Fibroblast of pulmonary artery (primary cell): Measurements from ENCODE around the gene GABRR1.

Source experiments
- DNase-seq: peaks from one replicate; pipeline ENCODE4 v3.0.0-alpha.2; 2010; ENCODE audit warnings: low read depth
- H3K4me3 ChIP-seq: replicated peaks from 2 replicates; pipeline ENCODE4 v1.5.1; 2011; ENCODE audit warnings: low read depth, mild to moderate bottlenecking, control low read depth, low read length, moderate library complexity
- CTCF ChIP-seq: IDR thresholded peaks from 2 replicates; pipeline ENCODE4 v1.5.1; 2011; ENCODE audit warnings: mild to moderate bottlenecking, control low read depth, low read length, inconsistent platforms; ENCODE audit errors: missing control alignments

The GABRR1 gene

GRCh38 chr6:89190741-89191140 lies 26.4 kb downstream of the GABRR1 start:
- H3K4me3 ChIP-seq, result no peak overlapping the region
- TF ChIP-seq CTCF, result no peak
- no peak for DNase-seq

- DNase-seq, result no peak
- TF ChIP-seq CTCF, result no peak
- H3K4me3 ChIP-seq, result no peak overlapping the region
These were observed 29.7 kb downstream of the GABRR1 start for GRCh38 chr6:89187504-89187903.

- no peak for DNase-seq
- H3K4me3 ChIP-seq, result no peak overlapping the region
- TF ChIP-seq CTCF, result no peak
These were observed 30.4 kb downstream of the GABRR1 start for GRCh38 chr6:89186762-89187161.

- no peak overlapping the region for H3K4me3 ChIP-seq
- DNase-seq, result no peak
- TF ChIP-seq CTCF, result no peak
These were observed 32.8 kb downstream of the GABRR1 start for GRCh38 chr6:89184344-89184743.

- DNase-seq, result no peak
- TF ChIP-seq CTCF, result no peak
- H3K4me3 ChIP-seq, result no peak overlapping the region
These were observed 33.9 kb downstream of the GABRR1 start for GRCh38 chr6:89183294-89183693.

GRCh38 chr6:89180971-89181370 lies 36.2 kb downstream of the GABRR1 start:
- H3K4me3 ChIP-seq, result no peak overlapping the region
- DNase-seq, result no peak
- TF ChIP-seq CTCF, result no peak

GRCh38 chr6:89180112-89180511 lies 37.0 kb downstream of the GABRR1 start:
- no peak for DNase-seq
- no peak for TF ChIP-seq CTCF
- no peak overlapping the region for H3K4me3 ChIP-seq
